GM12878 (cell line): ENCODE measurements around the gene KCNMB2.

ENCODE experiments used
- ATF2 ChIP-seq: IDR thresholded peaks from 2 replicates; pipeline ENCODE4 v1.6.1; 2012; ENCODE audit warnings: low read length, inconsistent platforms
- EGR1 ChIP-seq, 2 experiments: IDR thresholded peaks; 1 replicate in 1 of 2; 2 replicates in 1 of 2; pipeline ENCODE4 v1.6.1; 2011 to 2012; ENCODE audit warnings: low read depth in 2 of 2, low read length in 2 of 2, borderline replicate concordance in 1 of 2, mild to moderate bottlenecking in 1 of 2, moderate library complexity in 1 of 2
- NFIC ChIP-seq: IDR thresholded peaks from 2 replicates; pipeline ENCODE4 v1.6.1; 2012; ENCODE audit warnings: low read depth, mild to moderate bottlenecking, inconsistent platforms, low read length, moderate library complexity
- POLR2A ChIP-seq: IDR thresholded peaks from 2 replicates; pipeline ENCODE4 v1.6.1; 2011; ENCODE audit warnings: low read depth, mild to moderate bottlenecking, low read length
- SMARCA5 ChIP-seq: fragments of 450-650 bp; IDR thresholded peaks from 2 replicates; pipeline ENCODE4 v1.6.1; 2017; ENCODE audit warnings: mild to moderate bottlenecking
- SPI1 ChIP-seq: IDR thresholded peaks from 2 replicates; pipeline ENCODE4 v1.6.1; 2011; ENCODE audit warnings: low read depth, mild to moderate bottlenecking, low read length, moderate library complexity, borderline replicate concordance; ENCODE audit not compliant: insufficient read depth
- SUZ12 ChIP-seq: fragments of 200-600 bp; sonication (generic); IDR thresholded peaks from one replicate; pipeline ENCODE4 v1.6.1; 2018; ENCODE audit warnings: antibody characterized with exemption, mild to moderate bottlenecking; ENCODE audit not compliant: unreplicated experiment
- TAF1 ChIP-seq: IDR thresholded peaks from 2 replicates; pipeline ENCODE4 v1.6.1; 2011; ENCODE audit warnings: mild to moderate bottlenecking, low read depth, low read length, borderline replicate concordance
- TF ChIP-seq, protein P1 (sequence below): IDR thresholded peaks from 2 replicates; pipeline ENCODE4 v1.6.1; 2011; ENCODE audit warnings: low read depth, low read length, improper control_type of control experiment, borderline replicate concordance
- TF ChIP-seq, protein P2 (sequence below), 3 experiments: IDR thresholded peaks in 2 of 3; conservative IDR thresholded peaks in 1 of 3; 2 replicates each; pipeline ENCODE4 v1.5.1; 2011; ENCODE audit warnings: low read depth in 3 of 3, low read length in 3 of 3, mild to moderate bottlenecking in 3 of 3, control low read depth in 2 of 3, moderate library complexity in 2 of 3, inconsistent platforms in 1 of 3, mixed read lengths in 1 of 3; ENCODE audit not compliant: control insufficient read depth in 2 of 3, insufficient read depth in 1 of 3; ENCODE audit errors: extremely low read depth in 1 of 3

- no peak for TF ChIP-seq EGR1 (IDR thresholded peaks at IDR 0.05; ENCODE audit: borderline replicate concordance in 1 of 2, low read depth in 2 of 2, low read length in 2 of 2)
- TF ChIP-seq, protein P1, sequence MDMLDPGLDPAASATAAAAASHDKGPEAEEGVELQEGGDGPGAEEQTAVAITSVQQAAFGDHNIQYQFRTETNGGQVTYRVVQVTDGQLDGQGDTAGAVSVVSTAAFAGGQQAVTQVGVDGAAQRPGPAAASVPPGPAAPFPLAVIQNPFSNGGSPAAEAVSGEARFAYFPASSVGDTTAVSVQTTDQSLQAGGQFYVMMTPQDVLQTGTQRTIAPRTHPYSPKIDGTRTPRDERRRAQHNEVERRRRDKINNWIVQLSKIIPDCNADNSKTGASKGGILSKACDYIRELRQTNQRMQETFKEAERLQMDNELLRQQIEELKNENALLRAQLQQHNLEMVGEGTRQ, result no peak
- TF ChIP-seq SMARCA5, result no peak
- TF ChIP-seq POLR2A, result no peak
- TF ChIP-seq SPI1, result no peak
- no peak for TF ChIP-seq ATF2
- no peak for TF ChIP-seq SUZ12
- TF ChIP-seq, protein P2, sequence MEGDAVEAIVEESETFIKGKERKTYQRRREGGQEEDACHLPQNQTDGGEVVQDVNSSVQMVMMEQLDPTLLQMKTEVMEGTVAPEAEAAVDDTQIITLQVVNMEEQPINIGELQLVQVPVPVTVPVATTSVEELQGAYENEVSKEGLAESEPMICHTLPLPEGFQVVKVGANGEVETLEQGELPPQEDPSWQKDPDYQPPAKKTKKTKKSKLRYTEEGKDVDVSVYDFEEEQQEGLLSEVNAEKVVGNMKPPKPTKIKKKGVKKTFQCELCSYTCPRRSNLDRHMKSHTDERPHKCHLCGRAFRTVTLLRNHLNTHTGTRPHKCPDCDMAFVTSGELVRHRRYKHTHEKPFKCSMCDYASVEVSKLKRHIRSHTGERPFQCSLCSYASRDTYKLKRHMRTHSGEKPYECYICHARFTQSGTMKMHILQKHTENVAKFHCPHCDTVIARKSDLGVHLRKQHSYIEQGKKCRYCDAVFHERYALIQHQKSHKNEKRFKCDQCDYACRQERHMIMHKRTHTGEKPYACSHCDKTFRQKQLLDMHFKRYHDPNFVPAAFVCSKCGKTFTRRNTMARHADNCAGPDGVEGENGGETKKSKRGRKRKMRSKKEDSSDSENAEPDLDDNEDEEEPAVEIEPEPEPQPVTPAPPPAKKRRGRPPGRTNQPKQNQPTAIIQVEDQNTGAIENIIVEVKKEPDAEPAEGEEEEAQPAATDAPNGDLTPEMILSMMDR (IDR thresholded peaks at IDR 0.05 in 2 of 3, conservative IDR thresholded peaks at IDR 0.05 in 1 of 3; ENCODE audit: control insufficient read depth in 2 of 3, extremely low read depth in 1 of 3, insufficient read depth in 1 of 3, low read depth in 3 of 3, low read length in 3 of 3), result no peak
- no peak for TF ChIP-seq NFIC
- no peak for TF ChIP-seq TAF1
Observed at GRCh38 chr3:178880274-178880673, 344.0 kb downstream of the KCNMB2 start.
